Spleen (tissue), 11 donors: ENCODE measurements around the gene CASTOR1. TPM values are rescaled to one million over a fixed set of nuclear protein-coding genes. Genes with fewer than 3 reads are reported as not detected.
A peak's percentile ranks its signal among the peaks of the same experiment; 100 is the strongest.

ENCODE experiments used
- DNase-seq: peaks from one replicate; pipeline ENCODE4 v3.0.0-alpha.2; 2020
- H3K27ac ChIP-seq, 8 donors: fragments of 200-600 bp; sonication (generic) in 7 of 8; 1 replicate in 4 of 8; 2 replicates in 4 of 8; pipeline versions ENCODE4 v1.5.0 to v1.8.0; 2016 to 2021; ENCODE audit warnings: inconsistent platforms in 4 of 8, mild to moderate bottlenecking in 4 of 8, moderate library complexity in 1 of 8
- H3K27me3 ChIP-seq, 7 donors: fragments of 200-600 bp; sonication (generic) in 6 of 7; replicated peaks in 1 of 7; 1 replicate in 4 of 7; 2 replicates in 3 of 7; pipeline versions ENCODE4 v1.5.0 to v1.8.0; 2016 to 2021; ENCODE audit warnings: inconsistent platforms in 3 of 7, mild to moderate bottlenecking in 1 of 7
- H3K36me3 ChIP-seq, 6 donors: fragments of 200-600 bp; sonication (generic) in 5 of 6; 1 replicate in 4 of 6; 2 replicates in 2 of 6; pipeline versions ENCODE4 v1.5.0 to v1.8.0; 2016 to 2021; ENCODE audit warnings: inconsistent platforms in 2 of 6
- H3K4me1 ChIP-seq, 6 donors: fragments of 200-600 bp; sonication (generic) in 5 of 6; 1 replicate in 3 of 6; 2 replicates in 3 of 6; pipeline versions ENCODE4 v1.5.0 to v1.8.0; 2016 to 2021; ENCODE audit warnings: inconsistent platforms in 3 of 6
- H3K4me3 ChIP-seq, 8 donors: fragments of 200-600 bp; sonication (generic) in 7 of 8; 1 replicate in 4 of 8; 2 replicates in 4 of 8; pipeline versions ENCODE4 v1.5.0 to v1.8.0; 2016 to 2021; ENCODE audit warnings: inconsistent platforms in 4 of 8, mild to moderate bottlenecking in 4 of 8, moderate library complexity in 2 of 8
- H3K9me3 ChIP-seq, 8 donors: fragments of 200-600 bp; sonication (generic) in 7 of 8; 1 replicate in 4 of 8; 2 replicates in 4 of 8; pipeline versions ENCODE4 v1.5.0 to v1.8.0; 2016 to 2021; ENCODE audit warnings: inconsistent platforms in 4 of 8
- POLR2A ChIP-seq, 3 donors: fragments of 450-650 bp; IDR thresholded peaks; one replicate each; pipeline ENCODE4 v1.5.1; 2017; ENCODE audit warnings: antibody characterized with exemption in 3 of 3, mild to moderate bottlenecking in 1 of 3
- POLR2AphosphoS5 ChIP-seq, 3 donors: sonication (generic); formaldehyde crosslinking; IDR thresholded peaks; one replicate each; pipeline ENCODE4 v1.5.1; 2017; ENCODE audit warnings: antibody characterized with exemption in 3 of 3
- WGBS, 5 donors: extraction: QIAGEN DNeasy Blood & Tissue Kit in 3 of 5; methylation state at CpG; one replicate each; pipeline versions ENCODE4 v1.1.5 to v1.1.7; 2013 to 2018; 5-methylcytosine and 5-hydroxymethylcytosine counted together
- intact Hi-C: fragments of 100-400 bp; cut with DNase I; formaldehyde crosslinking; loops from one replicate; pipeline ENCODE4 v1.15.0; 2023; ENCODE audit warnings: low total_unique reads
- polyA plus RNA-seq, 3 donors: library from polyadenylated mRNA; stranded (reverse); fragments of 200-250 nt; gene quantifications; one replicate each; pipeline ENCODE4 v1.2.1, GENCODE V29; 2013
- total RNA-seq, 7 donors: library from RNA; depleted of rRNA in 3 of 7; stranded (reverse); fragments of >200 nt in 3 of 7; fragmentation: NEBNext Ultra II Directional in 4 of 7; extraction: Animal tissue kit (Norgen Biotek cat#: 25700) in 4 of 7; gene quantifications; one replicate each; pipeline versions ENCODE4 v1.1.0 to v1.2.1, GENCODE V29; 2016 to 2021
- TF ChIP-seq, protein P1 (sequence below), 11 experiments: fragments of 200-600 bp in 7 of 11; fragments of 450-650 bp in 4 of 11; sonication (generic) in 4 of 11; IDR thresholded peaks in 8 of 11; conservative IDR thresholded peaks in 3 of 11; 1 replicate in 7 of 11; 2 replicates in 4 of 11; pipeline versions ENCODE4 v1.4.0 to v1.8.0; 2016 to 2021; ENCODE audit warnings: antibody characterized with exemption in 11 of 11, inconsistent platforms in 4 of 11, mild to moderate bottlenecking in 1 of 11
- donor health status: healthy with polysubstance abuse.
- donor health status: DM: no; HTN: no; CAD: no; lungs with moderate emphysema.
- donor health status: DM: no; HTN: no; CAD: no.
- donor health status: Bipolar disorder and iron deficiency.
- donor health status: healthy.
- donor health status: DM: no; HTN: no; CAD: no.
- donor health status: DM: yes; HTN: yes; CAD: no.

Gene CASTOR1
- total and polyA plus RNA-seq, 10 donors: 5.6 to 18.9 (median 12.6) TPM

DNA sequence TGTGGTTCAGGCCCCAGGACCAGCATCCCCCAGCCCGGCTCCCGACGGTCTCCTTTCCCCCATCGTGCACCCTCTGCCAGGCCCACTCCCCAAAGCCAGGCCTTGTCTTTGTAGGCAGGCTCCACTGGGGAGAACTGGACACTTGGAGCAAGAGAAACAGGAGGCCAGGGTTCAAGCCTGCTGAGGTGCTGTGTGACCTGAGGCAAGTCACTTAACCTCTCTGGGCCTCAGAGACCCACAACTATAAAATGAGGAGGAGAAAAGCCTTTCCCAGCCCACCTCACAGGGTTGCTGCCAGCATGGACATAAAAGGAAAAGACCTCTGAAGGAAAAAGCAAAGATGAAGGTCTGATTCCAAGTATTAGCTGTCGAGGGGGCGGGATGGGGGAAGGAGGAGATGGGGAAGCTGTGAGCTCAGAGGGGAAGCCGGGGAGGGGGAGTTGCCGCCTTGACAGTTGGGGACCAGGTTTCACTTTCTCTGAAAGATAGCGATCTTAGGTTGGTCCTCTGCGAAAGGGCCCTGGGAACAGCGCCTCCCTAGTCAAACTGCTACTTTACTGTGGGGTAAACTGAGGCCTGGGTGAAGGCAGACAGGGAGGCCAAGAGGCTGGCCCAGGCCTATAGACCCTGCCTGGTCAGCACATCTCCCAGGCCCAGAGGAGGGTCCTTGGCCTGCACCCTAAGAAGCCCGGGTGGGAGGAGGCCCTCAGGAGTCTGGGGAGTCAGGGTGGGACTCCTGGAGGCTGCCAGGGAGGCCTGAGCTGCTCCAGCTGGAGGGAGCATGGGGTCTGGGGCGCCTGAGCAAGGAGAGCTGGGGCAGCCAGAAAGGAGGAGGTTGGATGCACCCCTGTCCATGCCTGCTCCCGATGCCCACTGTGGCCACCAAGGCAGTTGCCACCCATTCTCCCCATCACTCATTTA lies 21.7 kb downstream of the CASTOR1 start:
- H3K36me3 ChIP-seq: peaks cover 0 to 35% (median 0%) of the 10 kb centered on the region in 6 donors
- peak overlapping the region in 7 of 8 donors; percentile 47 to 73 (median 53) for H3K4me3 ChIP-seq
- H3K4me1 ChIP-seq: peaks cover 9 to 100% (median 54%) of the 10 kb centered on the region in 6 donors
- WGBS, 5 donors: 28 to 41% (median 32%) methylated on average over 13 to 14 of the region's 14 CpGs
- TF ChIP-seq POLR2AphosphoS5 (IDR thresholded peaks at IDR 0.05) (no peak), POLR2A (IDR thresholded peaks at IDR 0.05) (no peak)
- TF ChIP-seq, protein P1, sequence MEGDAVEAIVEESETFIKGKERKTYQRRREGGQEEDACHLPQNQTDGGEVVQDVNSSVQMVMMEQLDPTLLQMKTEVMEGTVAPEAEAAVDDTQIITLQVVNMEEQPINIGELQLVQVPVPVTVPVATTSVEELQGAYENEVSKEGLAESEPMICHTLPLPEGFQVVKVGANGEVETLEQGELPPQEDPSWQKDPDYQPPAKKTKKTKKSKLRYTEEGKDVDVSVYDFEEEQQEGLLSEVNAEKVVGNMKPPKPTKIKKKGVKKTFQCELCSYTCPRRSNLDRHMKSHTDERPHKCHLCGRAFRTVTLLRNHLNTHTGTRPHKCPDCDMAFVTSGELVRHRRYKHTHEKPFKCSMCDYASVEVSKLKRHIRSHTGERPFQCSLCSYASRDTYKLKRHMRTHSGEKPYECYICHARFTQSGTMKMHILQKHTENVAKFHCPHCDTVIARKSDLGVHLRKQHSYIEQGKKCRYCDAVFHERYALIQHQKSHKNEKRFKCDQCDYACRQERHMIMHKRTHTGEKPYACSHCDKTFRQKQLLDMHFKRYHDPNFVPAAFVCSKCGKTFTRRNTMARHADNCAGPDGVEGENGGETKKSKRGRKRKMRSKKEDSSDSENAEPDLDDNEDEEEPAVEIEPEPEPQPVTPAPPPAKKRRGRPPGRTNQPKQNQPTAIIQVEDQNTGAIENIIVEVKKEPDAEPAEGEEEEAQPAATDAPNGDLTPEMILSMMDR (IDR thresholded peaks at IDR 0.05 in 8 of 11, conservative IDR thresholded peaks at IDR 0.05 in 3 of 11): no peak
- intact Hi-C loops: loop anchor here (10.0 kb wide), 1 partner anchor 217 kb away; no protein-coding TSS in a partner anchor
- no peaks in the 10 kb centered on the region for H3K9me3 ChIP-seq
- H3K27me3 ChIP-seq: no peaks in the 10 kb centered on the region
- peak; percentile 89 for DNase-seq
- H3K27ac ChIP-seq: peak overlapping the region; percentile 71 to 98 (median 96)

DNA sequence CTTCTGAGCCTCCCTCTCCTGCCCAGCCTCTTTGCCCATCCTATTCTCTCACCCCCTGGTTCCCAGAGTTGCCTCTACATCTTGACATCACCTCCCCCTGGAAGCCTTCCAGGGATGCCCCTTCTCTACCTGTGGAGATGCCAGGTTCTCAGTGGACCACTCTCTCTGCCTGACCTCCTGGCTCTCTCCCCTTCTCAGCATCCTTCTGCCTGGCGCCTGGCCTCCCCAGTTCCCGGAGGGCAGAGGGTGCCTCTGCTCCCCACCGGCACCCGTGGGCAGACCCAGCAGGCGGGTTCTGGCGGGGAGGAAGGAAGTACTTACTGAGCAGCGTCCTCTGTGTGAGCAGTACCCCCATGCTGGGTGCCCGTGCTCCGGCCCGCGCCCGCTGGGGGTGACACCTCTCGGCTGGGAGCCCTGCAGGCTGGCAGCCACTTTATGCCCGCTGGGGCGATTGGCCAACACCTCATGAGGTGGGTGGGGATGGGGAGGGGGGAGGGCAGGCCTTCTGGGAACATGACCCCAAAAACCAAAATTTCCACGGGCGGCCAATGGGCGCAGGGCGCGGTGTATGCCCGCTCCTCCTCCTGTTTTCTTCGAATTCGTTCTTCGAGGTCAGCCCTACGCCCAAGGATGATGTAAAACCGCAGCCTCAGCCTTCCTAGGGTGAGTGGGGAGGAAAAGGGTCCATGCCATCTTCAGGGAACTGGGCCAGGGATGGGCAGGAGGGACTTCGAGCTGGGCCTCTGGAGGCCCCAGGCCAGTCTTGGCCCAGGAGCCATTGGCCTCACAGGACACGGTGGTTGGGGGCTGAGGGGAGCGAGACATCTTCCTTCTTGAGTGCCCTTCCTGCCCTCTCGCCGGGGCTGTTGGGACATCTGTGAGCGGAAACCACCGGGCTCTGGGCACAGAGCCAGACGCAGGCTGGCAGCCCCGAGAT lies 22.6 kb downstream of the CASTOR1 start, which contains the start of gene OSM:
OSM (minus strand) TSS at position 407 of the 937 bp plus-strand sequence; CDS start at position 355, 52 bp downstream.
- peak within 1 kb of the TSS; percentile 39 to 73 (median 53) for H3K4me3 ChIP-seq
- intact Hi-C loops: loop anchor here (10.0 kb wide), 1 partner anchor 218 kb away; no protein-coding TSS in a partner anchor
- no peaks in the 10 kb centered on the region for H3K9me3 ChIP-seq
- peaks cover 0 to 35% (median 0%) of the 10 kb centered on the region in 6 donors for H3K36me3 ChIP-seq
- peak; percentile 97 for DNase-seq
- WGBS, 5 donors: 12 to 17% (median 14%) methylated on average over 22 to 35 of the region's 35 CpGs
- H3K27ac ChIP-seq: peak within 1 kb of the TSS; percentile 71 to 98 (median 96)
- TF ChIP-seq POLR2A (IDR thresholded peaks at IDR 0.05): peak in 1 of 3 donors; percentile 12
- TF ChIP-seq, protein P1 (IDR thresholded peaks at IDR 0.05 in 8 of 11, conservative IDR thresholded peaks at IDR 0.05 in 3 of 11): peak in 2 of 11 experiments; percentile 11 to 12
- peak; percentile 80 to 91 (median 86) for TF ChIP-seq POLR2AphosphoS5 (IDR thresholded peaks at IDR 0.05)
- H3K27me3 ChIP-seq: no peaks in the 10 kb centered on the region
- peaks cover 9 to 100% (median 54%) of the 10 kb centered on the region in 6 donors for H3K4me1 ChIP-seq

GRCh38 chr22:30265823-30266444 lies 23.4 kb downstream of the CASTOR1 start:
- Histone ChIP-seq H3K27me3 (no peaks in the 10 kb centered on the region), H3K4me3 (peak overlapping the region; percentile 39 to 73 (median 53)), H3K36me3 (peaks cover 0 to 35% (median 0%) of the 10 kb centered on the region in 6 donors), H3K4me1 (peaks cover 9 to 100% (median 52%) of the 10 kb centered on the region in 6 donors), H3K27ac (peak overlapping the region; percentile 71 to 98 (median 96)), H3K9me3 (no peaks in the 10 kb centered on the region)
- peak; percentile 10 to 38 (median 27) for TF ChIP-seq POLR2A (IDR thresholded peaks at IDR 0.05)
- TF ChIP-seq, protein P1 (IDR thresholded peaks at IDR 0.05 in 8 of 11, conservative IDR thresholded peaks at IDR 0.05 in 3 of 11): peak in 1 of 11 experiments; percentile 13
- peak; percentile 90 to 98 (median 95) for TF ChIP-seq POLR2AphosphoS5 (IDR thresholded peaks at IDR 0.05)
- WGBS, 5 donors: 19 to 37% (median 27%) methylated on average over 8 to 24 of the region's 24 CpGs
- intact Hi-C loops: loop anchor here (10.0 kb wide), 1 partner anchor 219 kb away; no protein-coding TSS in a partner anchor
- DNase-seq: peak; percentile 98
